ENCODE data around the gene RSBN1. TPM values are rescaled to one million over a fixed set of nuclear protein-coding genes. Genes with fewer than 3 reads are reported as not detected.

Gene RSBN1
- total RNA-seq, 4 donors from 2014 or later, result 18.2 to 37.6 (median 24.5) TPM

- 72 to 80% methylated on average over 3 of the region's 3 CpGs for WGBS, 2 donors
- intact Hi-C loops (cut with DNase I; ENCODE audit: low total_unique reads), result no loop called here
- no peak for DNase-seq (ENCODE audit: low spot score in 2 of 2)
- no peak overlapping the region for H3K4me3 ChIP-seq (ENCODE audit: low read depth, poor library complexity, severe bottlenecking)
- TF ChIP-seq CTCF (IDR thresholded peaks at IDR 0.05) (no peak), POLR2A (IDR thresholded peaks at IDR 0.05) (no peak)
These were observed 38.0 kb upstream of the RSBN1 start for GRCh38 chr1:113850127-113850796.

GRCh38 chr1:113849072-113849471, 36.8 kb upstream of the RSBN1 start:
- TF ChIP-seq CTCF (IDR thresholded peaks at IDR 0.05) (no peak), POLR2A (IDR thresholded peaks at IDR 0.05) (no peak)
- intact Hi-C loops (cut with DNase I; ENCODE audit: low total_unique reads), result no loop called here

GRCh38 chr1:113846391-113847035, 34.2 kb upstream of the RSBN1 start:
- DNase-seq (ENCODE audit: low spot score in 2 of 2), result no peak
- intact Hi-C loops (cut with DNase I; ENCODE audit: low total_unique reads), result no loop called here
- TF ChIP-seq POLR2A (IDR thresholded peaks at IDR 0.05) (no peak), CTCF (IDR thresholded peaks at IDR 0.05) (no peak)
- WGBS, 2 donors, result 74 to 78% methylated on average over 2 of the region's 2 CpGs
- no peak overlapping the region for H3K4me3 ChIP-seq (ENCODE audit: low read depth, poor library complexity, severe bottlenecking)

More at GRCh38 chr1:113849072-113849471, 36.8 kb upstream of the RSBN1 start:
- DNase-seq (ENCODE audit: low spot score in 2 of 2), result no peak
- H3K4me3 ChIP-seq (ENCODE audit: low read depth, poor library complexity, severe bottlenecking), result no peak overlapping the region

- intact Hi-C loops (cut with DNase I; ENCODE audit: low total_unique reads), result loop anchor here (10.0 kb wide), 2 partner anchors 68 to 448 kb away; partner anchors contain the start of genes AP4B1 and DCLRE1B
- no peak for DNase-seq (ENCODE audit: low spot score in 2 of 2)
- no peak overlapping the region for H3K4me3 ChIP-seq (ENCODE audit: low read depth, poor library complexity, severe bottlenecking)
- 95 to 100% methylated on average over 1 of the region's 1 CpG for WGBS, 2 donors
- TF ChIP-seq CTCF (IDR thresholded peaks at IDR 0.05) (no peak), POLR2A (IDR thresholded peaks at IDR 0.05) (no peak)
These were observed 24.3 kb upstream of the RSBN1 start for GRCh38 chr1:113836534-113836933.

GRCh38 chr1:113835686-113836290, 23.5 kb upstream of the RSBN1 start:
- no peak for DNase-seq (ENCODE audit: low spot score in 2 of 2)
- no peak for TF ChIP-seq POLR2A (IDR thresholded peaks at IDR 0.05)
- peak in 1 of 3 donors; percentile 13 for TF ChIP-seq CTCF (IDR thresholded peaks at IDR 0.05)
- H3K4me3 ChIP-seq (ENCODE audit: low read depth, poor library complexity, severe bottlenecking), result no peak overlapping the region
- WGBS, 2 donors, result 16 to 17% methylated on average over 4 of the region's 4 CpGs
- intact Hi-C loops (cut with DNase I; ENCODE audit: low total_unique reads), result loop anchor here (10.0 kb wide), 2 partner anchors 69 to 449 kb away; partner anchors contain the start of genes AP4B1 and DCLRE1B

Measured in lower leg skin (tissue), 4 donors.